AG20443 (cell line): ENCODE data around the gene SCN4A.
A peak's percentile ranks its signal among the peaks of the same experiment; 100 is the strongest.

Source experiments
- DNase-seq: peaks from one replicate; pipeline ENCODE4 v3.0.0; 2012; ENCODE audit warnings: low spot score, mixed read lengths

Gene SCN4A

GRCh38 chr17:63955232-63955631, 17.5 kb downstream of the SCN4A start:
- DNase-seq = no peak

- no peak for DNase-seq
Observed at GRCh38 chr17:63954402-63955063, 18.2 kb downstream of the SCN4A start.

- no peak for DNase-seq
Observed at GRCh38 chr17:63950940-63951907, 21.5 kb downstream of the SCN4A start.

- DNase-seq = no peak
Observed at GRCh38 chr17:63949576-63950250, 23.0 kb downstream of the SCN4A start.

- DNase-seq = no peak
Observed at GRCh38 chr17:63948521-63948920, 24.2 kb downstream of the SCN4A start.

DNA sequence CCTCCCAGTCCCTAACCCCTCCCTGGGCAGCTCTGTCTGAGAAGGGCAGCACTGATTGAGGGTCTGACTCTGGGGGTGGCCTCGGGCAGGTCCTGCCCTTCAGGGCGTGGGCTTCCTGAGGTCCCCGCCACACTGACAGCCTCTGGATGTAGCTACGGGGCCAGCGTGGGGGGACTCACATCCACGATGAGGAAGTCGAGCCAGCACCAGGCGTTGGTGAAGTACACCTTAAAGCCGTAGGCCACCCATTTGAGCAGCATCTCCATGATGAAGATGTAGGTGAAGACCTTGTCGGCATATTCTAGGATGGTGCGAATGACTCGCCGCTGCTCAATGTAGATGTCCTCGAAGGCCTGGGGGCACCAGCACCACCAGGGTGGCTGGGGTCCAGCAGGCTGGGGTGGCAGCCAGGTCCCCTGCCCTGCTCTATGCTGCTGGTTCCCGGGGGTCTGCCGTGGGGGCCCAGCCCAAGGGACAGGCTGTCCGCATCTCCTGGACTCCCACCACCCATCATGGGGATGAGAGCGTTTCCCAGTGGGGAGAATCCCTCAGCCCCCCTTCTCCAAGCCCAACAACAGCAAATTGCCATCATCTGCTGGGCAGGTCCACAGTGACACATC, 24.9 kb downstream of the SCN4A start:
- no peak for DNase-seq

DNA sequence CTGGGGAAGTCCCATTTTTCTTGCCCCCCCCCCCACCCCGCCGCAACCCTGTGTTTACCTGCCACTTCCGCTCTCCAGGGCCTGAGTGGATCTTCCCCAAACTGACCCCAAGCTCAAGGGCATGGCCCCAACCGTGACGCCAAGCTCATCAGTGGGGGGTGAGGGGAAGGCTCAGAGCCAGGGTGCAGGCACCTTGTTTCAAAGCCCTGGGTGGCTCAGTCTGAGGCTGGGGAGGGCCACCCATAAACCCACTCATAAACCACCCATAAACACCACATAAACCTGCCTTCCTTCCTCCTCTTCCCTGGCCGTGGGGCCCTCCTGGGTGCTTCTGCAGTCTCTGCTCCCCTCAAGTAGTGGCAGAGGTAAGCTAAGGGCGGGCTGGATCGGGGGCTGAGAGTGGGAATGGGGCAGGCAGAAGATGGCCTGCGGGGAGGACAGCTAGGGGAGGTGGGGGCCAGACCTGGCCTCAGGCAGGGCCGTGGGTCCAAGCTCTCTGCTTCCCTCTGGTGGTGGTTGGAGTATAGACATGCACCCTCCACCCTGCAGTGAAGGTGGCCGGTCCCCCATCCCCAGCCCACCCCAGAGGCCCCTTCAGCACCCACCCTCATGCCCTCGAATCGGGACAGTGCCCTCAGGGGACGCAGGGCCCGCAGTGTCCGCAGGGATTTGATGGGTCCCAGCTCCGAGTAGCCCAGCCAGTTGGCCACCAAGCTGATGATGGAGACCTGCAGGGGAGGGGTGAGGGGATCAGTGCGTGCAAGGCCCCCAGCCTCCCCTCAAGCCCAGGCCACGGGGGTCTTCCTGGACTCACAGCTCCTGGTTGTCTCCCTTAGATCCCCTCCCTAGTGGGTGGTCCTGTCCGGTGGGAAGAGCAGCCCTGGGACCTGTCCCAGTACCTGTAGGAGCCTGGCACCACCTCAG, 26.0 kb downstream of the SCN4A start:
- peak; percentile 87 for DNase-seq

DNA sequence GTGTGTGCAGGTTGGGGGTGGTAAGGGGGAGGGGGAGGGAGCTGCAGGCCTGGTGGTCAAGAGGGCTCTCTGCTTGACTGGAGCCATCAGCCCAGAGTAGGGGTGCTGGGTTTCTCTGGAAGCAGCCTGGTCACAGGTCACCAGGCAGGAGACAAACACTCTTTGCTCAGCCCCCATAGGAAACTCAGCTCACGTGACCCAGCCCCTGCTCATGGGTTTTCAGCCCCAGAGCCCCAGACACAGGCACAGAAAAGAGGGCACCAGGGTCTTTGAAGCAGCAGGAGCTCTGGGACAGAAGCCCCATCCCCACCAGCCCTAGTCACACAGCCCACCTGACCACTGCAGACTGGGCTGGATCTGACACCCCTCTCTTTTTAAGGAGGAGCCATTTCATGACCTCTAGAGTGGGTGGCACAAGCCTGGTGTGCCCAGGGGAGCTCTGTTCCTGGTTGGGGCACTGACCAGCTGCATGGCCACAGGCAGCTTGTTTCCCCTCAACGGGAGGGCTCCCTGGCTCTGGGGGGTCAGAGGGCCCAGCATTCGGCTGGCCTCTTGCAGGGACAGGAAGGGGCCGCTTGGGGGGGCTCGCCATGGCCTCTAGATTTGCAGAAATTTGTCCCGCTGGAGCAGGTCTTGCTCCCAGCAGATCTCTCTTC, 26.8 kb downstream of the SCN4A start:
- no peak for DNase-seq

DNA sequence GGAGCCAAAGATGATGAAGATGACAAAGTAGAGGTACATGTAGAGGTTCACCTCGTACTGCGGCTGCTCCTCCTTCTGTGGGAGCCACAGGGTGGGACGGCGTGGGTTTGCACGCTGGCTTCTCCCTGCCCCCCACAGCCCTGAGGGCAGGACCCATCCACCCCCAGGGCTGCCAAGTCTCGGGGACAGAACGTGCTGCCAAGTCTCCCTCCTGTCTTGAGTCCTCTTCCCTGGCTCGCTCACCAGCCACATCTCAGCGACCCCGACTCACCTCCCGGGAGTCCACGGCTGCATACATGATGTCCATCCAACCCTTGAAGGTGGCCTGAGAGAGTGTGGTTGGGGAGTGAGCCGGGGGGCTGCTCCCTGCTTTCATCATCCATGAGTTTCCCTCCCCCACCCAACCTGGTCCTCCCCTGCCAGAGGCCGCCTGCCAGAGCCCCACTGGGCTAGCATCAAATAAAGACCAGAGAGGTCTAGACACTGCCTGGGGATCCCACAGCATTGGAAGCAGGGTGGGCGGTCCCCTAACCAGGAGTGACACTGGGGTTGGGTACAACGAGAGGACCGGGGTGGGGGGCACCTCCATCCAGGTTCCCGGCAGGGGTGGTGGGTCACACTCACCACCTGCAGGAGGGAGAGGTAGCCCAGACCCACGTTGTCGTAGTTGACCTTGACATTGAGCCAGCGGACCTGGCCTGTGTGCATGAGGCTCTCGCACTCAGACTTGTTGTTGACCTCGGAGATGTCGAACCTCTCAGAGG, 27.8 kb downstream of the SCN4A start:
- DNase-seq = no peak

DNA sequence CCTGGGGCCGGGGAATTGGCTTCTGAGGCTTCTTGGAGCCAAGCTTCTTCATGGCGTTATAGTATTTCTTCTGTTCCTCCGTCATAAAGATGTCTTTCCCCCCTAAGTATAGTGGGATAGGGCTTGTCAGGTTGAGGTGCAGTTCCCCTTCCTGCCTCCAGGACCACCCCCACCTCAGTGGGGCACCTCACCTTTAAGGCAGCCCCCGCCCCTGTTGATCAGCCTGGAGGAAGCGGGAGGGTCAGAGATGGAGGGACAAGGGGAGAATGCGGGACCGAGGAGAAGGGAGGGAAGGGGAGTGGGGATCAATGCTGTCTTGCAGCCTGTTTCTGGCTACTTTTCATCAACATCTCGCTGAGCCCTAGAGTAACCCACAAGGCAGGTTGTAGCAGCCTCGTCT, 29.0 kb downstream of the SCN4A start:
- DNase-seq = no peak

DNA sequence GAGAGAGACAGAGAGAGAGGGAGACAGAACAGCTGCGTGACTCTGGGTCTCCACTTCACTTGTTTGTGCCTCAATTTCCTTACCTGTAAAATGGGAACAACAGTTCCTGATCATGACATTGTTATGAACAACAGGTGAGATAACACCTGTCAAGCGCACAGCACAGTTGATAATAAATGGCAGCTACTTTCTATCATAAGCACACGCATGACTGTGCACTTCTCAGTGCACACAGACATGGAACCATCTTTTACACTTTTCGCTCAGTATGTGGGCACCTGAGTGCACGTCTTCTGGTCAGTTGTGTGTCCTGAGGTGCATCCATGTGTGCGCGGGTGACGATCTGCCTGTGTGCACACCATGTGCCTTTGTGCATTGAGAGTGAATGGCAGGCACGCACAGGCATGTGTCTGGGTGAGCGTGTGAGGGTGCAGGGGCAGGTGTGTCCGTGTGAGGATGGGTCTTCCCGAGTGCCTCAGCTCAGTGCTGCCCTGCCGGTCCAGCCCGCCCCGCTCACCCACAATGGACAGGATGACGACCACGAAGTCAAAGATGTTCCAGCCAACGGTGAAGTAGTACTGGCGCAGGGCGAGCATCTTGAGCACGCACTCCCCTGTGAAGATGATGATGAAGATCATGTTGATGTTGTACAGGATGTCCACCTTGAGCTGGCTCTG, 30.3 kb downstream of the SCN4A start:
- no peak for DNase-seq

DNA sequence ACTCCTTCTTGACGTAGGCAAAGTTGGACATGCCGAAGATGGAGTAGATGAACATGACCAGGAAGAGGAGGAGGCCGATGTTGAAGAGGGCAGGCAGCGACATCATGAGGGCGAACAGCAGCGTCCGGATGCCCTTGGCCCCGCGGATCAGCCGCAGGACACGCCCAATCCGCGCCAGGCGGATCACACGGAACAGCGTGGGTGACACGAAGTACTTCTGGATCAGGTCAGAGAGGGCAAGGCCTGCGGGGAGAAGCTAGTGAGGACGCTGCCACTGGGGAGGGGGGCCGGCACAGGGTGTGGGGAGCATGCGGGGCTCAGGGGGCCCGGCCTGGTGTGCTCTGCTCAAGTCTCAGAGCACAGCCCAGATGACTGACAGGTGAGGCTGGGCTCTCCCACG, 31.0 kb downstream of the SCN4A start:
- DNase-seq = no peak

- DNase-seq = no peak
Observed at GRCh38 chr17:63941162-63941561, 31.6 kb downstream of the SCN4A start.

DNA sequence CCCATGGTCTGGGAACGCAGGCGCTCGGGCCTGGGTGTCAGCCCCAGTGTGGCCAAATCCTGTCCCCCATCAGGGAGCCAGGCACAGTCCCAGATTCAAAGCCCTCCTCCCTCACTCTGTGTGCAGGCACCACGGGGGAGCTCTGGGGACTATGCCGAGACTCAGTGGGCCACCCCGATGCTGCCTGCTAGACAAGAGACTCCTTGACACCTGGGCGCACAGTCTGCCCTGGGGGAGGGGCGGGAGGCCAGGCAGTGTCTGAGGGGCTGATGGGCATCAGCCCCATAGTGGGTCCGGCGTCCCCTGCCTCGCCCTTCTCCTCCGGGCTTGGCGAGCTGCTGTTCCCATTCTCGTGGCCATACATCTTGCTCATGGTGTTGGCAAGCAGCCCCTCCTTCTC, 32.1 kb downstream of the SCN4A start:
- DNase-seq = no peak

DNA sequence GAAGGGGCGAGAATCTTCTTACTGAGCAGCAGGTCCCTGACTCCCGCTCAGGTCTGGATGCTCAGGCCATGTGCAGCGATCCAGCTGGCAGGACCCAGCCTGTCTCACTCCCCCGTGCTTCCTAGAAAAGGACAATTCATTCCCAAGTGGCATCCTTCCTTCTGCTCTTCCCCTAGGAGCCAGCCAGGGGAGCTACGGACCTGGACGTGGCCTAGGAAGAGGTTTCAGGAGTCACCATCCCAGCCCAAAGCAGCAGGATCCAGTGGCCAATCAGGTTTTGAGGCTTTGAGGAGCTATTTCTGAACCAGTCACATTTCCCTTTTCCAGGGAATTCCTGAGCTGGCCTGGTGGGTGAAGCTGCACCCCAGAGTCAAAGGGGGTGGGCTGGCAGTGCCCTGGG, 32.8 kb downstream of the SCN4A start:
- no peak for DNase-seq

- DNase-seq = no peak
Observed at GRCh38 chr17:63939401-63939800, 33.3 kb downstream of the SCN4A start.

- no peak for DNase-seq
Observed at GRCh38 chr17:63937920-63938319, 34.8 kb downstream of the SCN4A start.

DNA sequence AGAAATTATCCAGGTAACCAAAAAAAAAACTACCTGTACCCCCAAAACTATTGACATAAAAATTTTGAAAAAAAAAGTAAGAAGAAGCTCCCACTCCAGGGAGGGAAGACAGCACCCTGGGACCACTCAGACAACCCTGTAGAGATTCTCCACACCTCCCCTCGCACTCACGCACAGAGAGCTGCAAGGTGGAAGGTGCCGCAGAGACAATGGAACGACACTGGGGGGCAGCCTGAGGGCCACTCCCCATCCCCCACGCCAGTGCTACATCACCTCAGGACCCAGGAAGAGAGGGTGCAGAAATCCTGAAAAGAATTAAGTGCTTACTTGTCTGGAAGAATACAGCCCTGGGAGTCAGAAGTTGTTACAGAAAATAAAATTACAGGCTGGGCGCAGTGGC, 35.4 kb downstream of the SCN4A start:
- DNase-seq = no peak
